GM12878 (cell line): Measurements from ENCODE around the gene CKB. TPM values are rescaled to one million over a fixed set of nuclear protein-coding genes. Genes with fewer than 3 reads are reported as not detected.

Source experiments
- ATAC-seq: fragments of 200-7000 bp; cut with Tn5 transposase; 3 replicates; pipeline ENCODE4 v1.9.1; 2020; ENCODE audit warnings: mild to moderate bottlenecking, moderate library complexity
- BruUV-seq: library from RNA; stranded (reverse); fragments of 400-500 nt; replicated peaks from 2 replicates; lab custom pipeline; 2021; lab: Mats Ljungman, UMichigan
- CTCF ChIA-PET: fragments of 300-600 bp; sonication (Branson Sonifier 250); formaldehyde crosslinking; extraction: SDS; loops from one replicate; lab custom pipeline; 2021; ENCODE audit warnings: inconsistent platforms; lab: Yijun Ruan, JAX
- POLR2A ChIA-PET: fragments of 350-600 bp; formaldehyde crosslinking; extraction: SDS; loops from one replicate; lab custom pipeline; 2021; ENCODE audit warnings: inconsistent platforms; lab: Charles Lee
- RAD21 ChIA-PET: fragments of 300-600 bp; sonication (Branson Sonifier 250); formaldehyde crosslinking; loops from one replicate; lab custom pipeline; 2023; ENCODE audit warnings: antibody characterized with exemption; ENCODE audit not compliant: unreplicated experiment; lab: Charles Lee
- SMC1A ChIA-PET: fragments of 300-600 bp; sonication (Branson Sonifier 250); formaldehyde crosslinking; loops from one replicate; lab custom pipeline; 2023; ENCODE audit not compliant: unreplicated experiment, uncharacterized antibody; lab: Charles Lee
- DNase-seq: peaks from one replicate; pipeline ENCODE4 v3.0.0-alpha.2; 2011; ENCODE audit warnings: low read depth, low spot score
- FAIRE-seq: peaks from 3 replicates; lab custom pipeline; 2011; peaks lifted over from hg19 to GRCh38; lab: Jason Lieb, UNC
- H2AFZ ChIP-seq: 2 replicates; pipeline ENCODE4 v1.6.0; 2011; ENCODE audit warnings: low read depth, low read length, control low read depth; ENCODE audit not compliant: control insufficient read depth
- H3K27ac ChIP-seq: 2 replicates; pipeline ENCODE4 v1.5.1; 2011; ENCODE audit warnings: control low read depth; ENCODE audit not compliant: control insufficient read depth, insufficient read depth
- H3K27me3 ChIP-seq, 2 experiments: replicated peaks in 1 of 2; 2 replicates each; pipeline versions ENCODE4 v1.6.0 to v1.6.1; 2011; ENCODE audit warnings: low read length in 1 of 2; ENCODE audit not compliant: control insufficient read depth in 2 of 2, insufficient read depth in 2 of 2
- H3K36me3 ChIP-seq, 2 experiments: 2 replicates each; pipeline ENCODE4 v1.5.1; 2011; ENCODE audit warnings: low read length in 1 of 2; ENCODE audit not compliant: control insufficient read depth in 2 of 2, insufficient read depth in 2 of 2
- H3K4me1 ChIP-seq: 2 replicates; pipeline ENCODE4 v1.6.1; 2011; ENCODE audit warnings: mild to moderate bottlenecking, low read length, moderate library complexity, mixed read lengths; ENCODE audit not compliant: control insufficient read depth, insufficient read depth
- H3K4me2 ChIP-seq: 2 replicates; pipeline ENCODE4 v1.6.0; 2011; ENCODE audit warnings: control low read depth; ENCODE audit not compliant: control insufficient read depth, insufficient read depth
- H3K4me3 ChIP-seq: fragments of 200-600 bp; sonication (generic); 2 replicates; pipeline ENCODE4 v1.5.1; 2016
- H3K79me2 ChIP-seq: 2 replicates; pipeline ENCODE4 v1.6.0; 2011; ENCODE audit warnings: low read length; ENCODE audit not compliant: control insufficient read depth, insufficient read depth
- H3K9ac ChIP-seq: 2 replicates; pipeline ENCODE4 v1.8.0; 2011; ENCODE audit warnings: low read length, control low read depth, mixed read lengths; ENCODE audit not compliant: control insufficient read depth, insufficient read depth
- H3K9me3 ChIP-seq: replicated peaks from 3 replicates; pipeline ENCODE4 v1.5.1; 2011; ENCODE audit warnings: mild to moderate bottlenecking, low read length; ENCODE audit not compliant: control insufficient read depth, insufficient read depth
- H4K20me1 ChIP-seq: 2 replicates; pipeline ENCODE4 v1.6.0; 2011; ENCODE audit not compliant: control insufficient read depth, insufficient read depth
- EGR1 ChIP-seq, 2 experiments: IDR thresholded peaks; 1 replicate in 1 of 2; 2 replicates in 1 of 2; pipeline ENCODE4 v1.6.1; 2011 to 2012; ENCODE audit warnings: low read depth in 2 of 2, low read length in 2 of 2, borderline replicate concordance in 1 of 2, mild to moderate bottlenecking in 1 of 2, moderate library complexity in 1 of 2
- FOXK2 ChIP-seq: fragments of 450-650 bp; IDR thresholded peaks from 2 replicates; pipeline ENCODE4 v1.6.1; 2017; ENCODE audit warnings: mild to moderate bottlenecking, moderate library complexity
- FOXM1 ChIP-seq: IDR thresholded peaks from 2 replicates; pipeline ENCODE4 v1.6.1; 2012; ENCODE audit warnings: low read depth, mild to moderate bottlenecking, inconsistent platforms, low read length, moderate library complexity
- MYB ChIP-seq: fragments of 150-350 bp; IDR thresholded peaks from 2 replicates; pipeline ENCODE4 v1.6.1; 2014; ENCODE audit warnings: mild to moderate bottlenecking, low read depth, low read length, borderline replicate concordance
- SUZ12 ChIP-seq: fragments of 200-600 bp; sonication (generic); IDR thresholded peaks from one replicate; pipeline ENCODE4 v1.6.1; 2018; ENCODE audit warnings: antibody characterized with exemption, mild to moderate bottlenecking; ENCODE audit not compliant: unreplicated experiment
- WGBS: methylation state at CpG from one replicate; pipeline ENCODE4 v1.1.6; 2016; ENCODE audit warnings: low lambda C conversion rate; ENCODE audit not compliant: insufficient replicate concordance, insufficient coverage; ENCODE audit errors: missing lambda C conversion rate; 5-methylcytosine and 5-hydroxymethylcytosine counted together
- in situ Hi-C: fragments of 300-500 bp; cut with MboI; formaldehyde crosslinking; loops from 9 replicates; pipeline ENCODE4 v1.14.3; 2018; ENCODE audit warnings: mixed read lengths
- intact Hi-C: fragments of 100-400 bp; cut with micrococcal nuclease; formaldehyde crosslinking; loops from one replicate; pipeline ENCODE4 v1.14.2; 2022; ENCODE audit not compliant: unreplicated experiment
- polyA plus RNA-seq, 11 experiments: library from polyadenylated mRNA; depleted of rRNA in 4 of 11; unstranded in 6 of 11; stranded (reverse) in 5 of 11; fragments of >200 nt; fragmentation: Nextera tagmentation in 4 of 11; fragmentation: Illumina TruSeq in 1 of 11; extraction: Ambion mirVana in 4 of 11; extraction: Trizol in 1 of 11; gene quantifications; 1 replicate in 1 of 11; 2 replicates in 10 of 11; pipeline versions ENCODE4 v1.2.1 to v1.2.3, GENCODE V29; 2011 to 2016; ENCODE audit warnings: inconsistent platforms in 2 of 11, missing spikeins in 2 of 11, low read depth in 1 of 11
- total RNA-seq, 4 experiments: library from RNA; depleted of rRNA in 3 of 4; stranded (reverse); fragments of >200 nt in 3 of 4; fragmentation: Illumina TruSeq in 1 of 4; extraction: Trizol in 1 of 4; gene quantifications; 2 replicates each; pipeline versions ENCODE4 v1.2.1 to v1.2.3, GENCODE V29; 2013 to 2021
- TF ChIP-seq, protein P1 (sequence below), 3 experiments: IDR thresholded peaks in 2 of 3; conservative IDR thresholded peaks in 1 of 3; 2 replicates each; pipeline ENCODE4 v1.5.1; 2011; ENCODE audit warnings: low read depth in 3 of 3, low read length in 3 of 3, mild to moderate bottlenecking in 3 of 3, control low read depth in 2 of 3, moderate library complexity in 2 of 3, inconsistent platforms in 1 of 3, mixed read lengths in 1 of 3; ENCODE audit not compliant: control insufficient read depth in 2 of 3, insufficient read depth in 1 of 3; ENCODE audit errors: extremely low read depth in 1 of 3
- TF ChIP-seq, protein P2 (sequence below): fragments of 450-650 bp; IDR thresholded peaks from 2 replicates; pipeline ENCODE4 v1.6.1; 2016; ENCODE audit warnings: mild to moderate bottlenecking
- TF ChIP-seq, protein P3 (sequence below): fragments of 450-650 bp; IDR thresholded peaks from 2 replicates; pipeline ENCODE4 v1.6.1; 2017; ENCODE audit warnings: mild to moderate bottlenecking, low read depth, inconsistent platforms; ENCODE audit not compliant: poor library complexity, severe bottlenecking

CKB gene
- total and polyA plus RNA-seq, 10 of the 15 experiments (the other 5 are each of a cell fraction or from before 2014, with no cell fraction given): 0.40 to 6.1 (median 2.3) TPM

DNA sequence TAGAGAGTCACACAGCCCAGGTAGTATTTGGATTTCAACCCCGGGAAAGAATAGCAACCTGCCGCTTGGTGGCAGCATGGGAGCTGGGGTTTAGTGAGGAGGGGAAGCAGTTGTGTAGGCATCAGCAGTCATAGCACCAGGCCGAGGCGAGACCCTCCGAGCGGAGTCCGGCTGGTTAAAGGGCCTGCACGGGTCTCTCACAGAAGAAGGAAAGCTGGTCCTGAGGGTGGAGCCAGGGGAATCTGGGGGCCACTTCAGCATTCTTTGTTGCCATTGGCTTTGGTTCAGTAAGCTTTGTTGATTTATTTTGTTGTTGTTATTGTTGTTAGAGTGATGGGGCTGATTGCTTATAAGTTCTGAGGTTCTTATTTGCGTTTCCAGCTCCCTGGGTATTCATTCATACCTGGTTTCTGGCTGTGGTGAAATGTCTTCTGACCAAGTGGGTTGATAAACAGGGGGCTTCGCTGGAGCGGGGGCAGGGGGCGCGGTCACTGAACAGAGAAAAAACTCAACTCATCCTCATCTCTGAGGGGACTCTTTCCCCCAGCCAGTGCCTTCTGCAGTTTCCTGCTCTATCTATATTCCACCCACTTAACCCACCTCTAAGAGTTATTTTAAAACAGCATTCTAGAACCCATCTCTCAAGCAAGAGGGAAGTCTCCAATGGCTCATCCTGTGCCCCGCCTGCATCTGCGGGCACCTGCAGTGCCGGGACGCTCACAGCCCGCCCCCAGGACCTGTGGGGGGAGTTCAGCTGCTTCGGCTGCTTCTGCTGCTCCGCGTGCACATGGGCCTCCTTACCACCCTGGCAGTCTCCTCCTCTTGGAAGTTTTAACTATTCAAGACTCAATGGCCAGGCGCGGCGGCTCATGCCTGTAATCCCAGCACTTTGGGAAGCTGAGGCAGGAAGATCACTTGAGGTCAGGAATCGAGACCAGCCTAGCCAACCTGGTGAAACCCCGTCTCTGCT lies 11.6 kb downstream of the CKB start:
- Histone ChIP-seq H3K9ac (no peak overlapping the region), H3K27ac (no peak overlapping the region), H2AFZ (no peak overlapping the region), H3K79me2 (no peaks in the 10 kb centered on the region), H3K27me3 (no peaks in the 10 kb centered on the region), H3K4me1 (no peaks in the 10 kb centered on the region), H4K20me1 (no peaks in the 10 kb centered on the region), H3K36me3 (peaks cover under 1 to 7% of the 10 kb centered on the region in 2 experiments; a peak in 1 of 4 replicates), H3K4me2 (no peak overlapping the region), H3K4me3 (no peak overlapping the region), H3K9me3 (no peaks in the 10 kb centered on the region)
- intact Hi-C loops: no loop called here
- no peak for DNase-seq
- CTCF ChIA-PET: interaction anchor here (1.1 to 1.5 kb wide), 2 partner anchors 7 to 12 kb away, joined by 4 read pairs; no protein-coding TSS in a partner anchor
- no peak for FAIRE-seq
- no peak for ATAC-seq
- WGBS: 98% methylated on average over 26 of the region's 26 CpGs
- RAD21 ChIA-PET: no interaction called here
- BruUV-seq: no TSS peak
- POLR2A ChIA-PET: no interaction called here
- in situ Hi-C loops: no loop called here
- TF ChIP-seq, protein P1, sequence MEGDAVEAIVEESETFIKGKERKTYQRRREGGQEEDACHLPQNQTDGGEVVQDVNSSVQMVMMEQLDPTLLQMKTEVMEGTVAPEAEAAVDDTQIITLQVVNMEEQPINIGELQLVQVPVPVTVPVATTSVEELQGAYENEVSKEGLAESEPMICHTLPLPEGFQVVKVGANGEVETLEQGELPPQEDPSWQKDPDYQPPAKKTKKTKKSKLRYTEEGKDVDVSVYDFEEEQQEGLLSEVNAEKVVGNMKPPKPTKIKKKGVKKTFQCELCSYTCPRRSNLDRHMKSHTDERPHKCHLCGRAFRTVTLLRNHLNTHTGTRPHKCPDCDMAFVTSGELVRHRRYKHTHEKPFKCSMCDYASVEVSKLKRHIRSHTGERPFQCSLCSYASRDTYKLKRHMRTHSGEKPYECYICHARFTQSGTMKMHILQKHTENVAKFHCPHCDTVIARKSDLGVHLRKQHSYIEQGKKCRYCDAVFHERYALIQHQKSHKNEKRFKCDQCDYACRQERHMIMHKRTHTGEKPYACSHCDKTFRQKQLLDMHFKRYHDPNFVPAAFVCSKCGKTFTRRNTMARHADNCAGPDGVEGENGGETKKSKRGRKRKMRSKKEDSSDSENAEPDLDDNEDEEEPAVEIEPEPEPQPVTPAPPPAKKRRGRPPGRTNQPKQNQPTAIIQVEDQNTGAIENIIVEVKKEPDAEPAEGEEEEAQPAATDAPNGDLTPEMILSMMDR (IDR thresholded peaks at IDR 0.05 in 2 of 3, conservative IDR thresholded peaks at IDR 0.05 in 1 of 3; ENCODE audit: control insufficient read depth in 2 of 3, extremely low read depth in 1 of 3, insufficient read depth in 1 of 3, low read depth in 3 of 3, low read length in 3 of 3): no peak
- TF ChIP-seq, protein P2, sequence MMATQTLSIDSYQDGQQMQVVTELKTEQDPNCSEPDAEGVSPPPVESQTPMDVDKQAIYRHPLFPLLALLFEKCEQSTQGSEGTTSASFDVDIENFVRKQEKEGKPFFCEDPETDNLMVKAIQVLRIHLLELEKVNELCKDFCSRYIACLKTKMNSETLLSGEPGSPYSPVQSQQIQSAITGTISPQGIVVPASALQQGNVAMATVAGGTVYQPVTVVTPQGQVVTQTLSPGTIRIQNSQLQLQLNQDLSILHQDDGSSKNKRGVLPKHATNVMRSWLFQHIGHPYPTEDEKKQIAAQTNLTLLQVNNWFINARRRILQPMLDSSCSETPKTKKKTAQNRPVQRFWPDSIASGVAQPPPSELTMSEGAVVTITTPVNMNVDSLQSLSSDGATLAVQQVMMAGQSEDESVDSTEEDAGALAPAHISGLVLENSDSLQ: no peak
- no peak for TF ChIP-seq SUZ12
- TF ChIP-seq MYB: no peak
- no peak for TF ChIP-seq FOXK2
- TF ChIP-seq, protein P3, sequence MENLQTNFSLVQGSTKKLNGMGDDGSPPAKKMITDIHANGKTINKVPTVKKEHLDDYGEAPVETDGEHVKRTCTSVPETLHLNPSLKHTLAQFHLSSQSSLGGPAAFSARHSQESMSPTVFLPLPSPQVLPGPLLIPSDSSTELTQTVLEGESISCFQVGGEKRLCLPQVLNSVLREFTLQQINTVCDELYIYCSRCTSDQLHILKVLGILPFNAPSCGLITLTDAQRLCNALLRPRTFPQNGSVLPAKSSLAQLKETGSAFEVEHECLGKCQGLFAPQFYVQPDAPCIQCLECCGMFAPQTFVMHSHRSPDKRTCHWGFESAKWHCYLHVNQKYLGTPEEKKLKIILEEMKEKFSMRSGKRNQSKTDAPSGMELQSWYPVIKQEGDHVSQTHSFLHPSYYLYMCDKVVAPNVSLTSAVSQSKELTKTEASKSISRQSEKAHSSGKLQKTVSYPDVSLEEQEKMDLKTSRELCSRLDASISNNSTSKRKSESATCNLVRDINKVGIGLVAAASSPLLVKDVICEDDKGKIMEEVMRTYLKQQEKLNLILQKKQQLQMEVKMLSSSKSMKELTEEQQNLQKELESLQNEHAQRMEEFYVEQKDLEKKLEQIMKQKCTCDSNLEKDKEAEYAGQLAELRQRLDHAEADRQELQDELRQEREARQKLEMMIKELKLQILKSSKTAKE: no peak
- no peak for TF ChIP-seq FOXM1
- no peak for TF ChIP-seq EGR1 (IDR thresholded peaks at IDR 0.05; ENCODE audit: borderline replicate concordance in 1 of 2, low read depth in 2 of 2, low read length in 2 of 2)
- SMC1A ChIA-PET: interaction anchor here (1.3 kb wide), 1 partner anchor 46 kb away, joined by 3 read pairs; no protein-coding TSS in a partner anchor
